AG04450 (cell line): ENCODE data around the gene PDZD7. TPM values are rescaled to one million over a fixed set of nuclear protein-coding genes. Genes with fewer than 3 reads are reported as not detected.

ENCODE experiments used
- CTCF ChIA-PET: fragments of 300-600, 350-600 bp; formaldehyde crosslinking; extraction: SDS; loops from one replicate; lab custom pipeline; 2022; ENCODE audit warnings: antibody characterized with exemption, inconsistent platforms; lab: Charles Lee
- POLR2A ChIA-PET: fragments of 350-600 bp; formaldehyde crosslinking; extraction: SDS; loops from one replicate; lab custom pipeline; 2021; ENCODE audit warnings: antibody characterized with exemption, inconsistent platforms; lab: Yijun Ruan, JAX
- DNase-seq: peaks from one replicate; pipeline ENCODE4 v3.0.0-alpha.2; 2011; ENCODE audit warnings: low read depth, low spot score
- H3K27ac ChIP-seq: one replicate; pipeline ENCODE4 v1.5.1; 2012; ENCODE audit warnings: low read depth, low read length, control low read depth
- H3K27me3 ChIP-seq: one replicate; pipeline ENCODE4 v1.6.0; 2012; ENCODE audit warnings: low read length; ENCODE audit not compliant: control insufficient read depth, insufficient read depth
- H3K4me3 ChIP-seq: 2 replicates; pipeline ENCODE4 v1.5.1; 2011; ENCODE audit warnings: mild to moderate bottlenecking, low read depth, low read length, control low read depth
- H3K9me3 ChIP-seq: 2 replicates; pipeline ENCODE4 v1.5.1; 2012; ENCODE audit warnings: low read length; ENCODE audit not compliant: control insufficient read depth, insufficient read depth
- CTCF ChIP-seq: IDR thresholded peaks from 2 replicates; pipeline ENCODE4 v1.5.1; 2011; ENCODE audit warnings: low read depth, low read length, control low read depth, inconsistent platforms
- polyA plus RNA-seq: library from polyadenylated mRNA; depleted of rRNA; stranded (reverse); fragments of >200 nt; gene quantifications from 2 replicates; pipeline ENCODE4 v1.2.3, GENCODE V29; 2011

PDZD7 gene
- polyA plus RNA-seq, 1 experiment: 0.27 TPM

- peak within 1 kb of the TSS; percentile 97 for H3K4me3 ChIP-seq
- POLR2A ChIA-PET: no interaction called here
- DNase-seq: no peak
- H3K27me3 ChIP-seq: no peaks in the 10 kb centered on the region
- CTCF ChIA-PET: interaction anchor here (1.1 to 5.7 kb wide), 4 partner anchors 10 to 33 kb away, joined by 5 to 24 read pairs (median 7); partner anchors contain the start of gene SEMA4G
- peak within 1 kb of the TSS; percentile 39 for H3K27ac ChIP-seq
- H3K9me3 ChIP-seq: no peaks in the 10 kb centered on the region; the same call in 1 of the 2 replicates
- no peak for TF ChIP-seq CTCF
These were observed 43.8 kb downstream of the PDZD7 start, which contains the start of the genes MRPL43 and TWNK for GRCh38 chr10:100986952-100987684. Gene MRPL43 (minus strand): TSS chr10:100987497. CDS start chr10:100987443, 54 bp downstream. Gene TWNK (plus strand): TSS chr10:100987543. CDS start chr10:100988211, 668 bp downstream.

- ChIA-PET POLR2A (no interaction called here), CTCF (interaction anchor here (1.1 to 5.7 kb wide), 6 partner anchors 11 to 33 kb away, joined by 3 to 24 read pairs (median 7); partner anchors contain the start of gene SEMA4G)
- Histone ChIP-seq H3K27me3 (no peaks in the 10 kb centered on the region), H3K9me3 (no peaks in the 10 kb centered on the region; the same call in 1 of the 2 replicates), H3K4me3 (peak overlapping the region; percentile 97), H3K27ac (no peak overlapping the region)
- TF ChIP-seq CTCF: no peak
- no peak for DNase-seq
These were observed 44.3 kb downstream of the PDZD7 start for GRCh38 chr10:100986623-100986951.

GRCh38 chr10:100985336-100985735 lies 45.6 kb downstream of the PDZD7 start:
- Histone ChIP-seq H3K4me3 (no peak overlapping the region), H3K27me3 (no peaks in the 10 kb centered on the region), H3K27ac (no peak overlapping the region), H3K9me3 (no peaks in the 10 kb centered on the region; the same call in 1 of the 2 replicates)
- DNase-seq: no peak
- ChIA-PET CTCF (interaction anchor here (0.7 to 5.7 kb wide), 5 partner anchors 11 to 29 kb away, joined by 3 to 24 read pairs (median 3); no protein-coding TSS in a partner anchor), POLR2A (no interaction called here)
- no peak for TF ChIP-seq CTCF

GRCh38 chr10:100984672-100985177 lies 46.2 kb downstream of the PDZD7 start:
- Histone ChIP-seq H3K27me3 (no peaks in the 10 kb centered on the region), H3K9me3 (no peaks in the 10 kb centered on the region; the same call in 1 of the 2 replicates), H3K27ac (no peak overlapping the region), H3K4me3 (no peak overlapping the region)
- no peak for DNase-seq
- ChIA-PET POLR2A (no interaction called here), CTCF (interaction anchor here (0.7 to 5.7 kb wide), 4 partner anchors 10 to 30 kb away, joined by 3 to 24 read pairs (median 6); no protein-coding TSS in a partner anchor)
- TF ChIP-seq CTCF: no peak
